Neural cell (in vitro differentiated cells): ENCODE measurements around the gene INA.

Experiments
- CTCF ChIP-seq: fragments of 450-650 bp; IDR thresholded peaks from 2 replicates; pipeline ENCODE4 v1.5.1; 2014; ENCODE audit warnings: antibody characterized with exemption, mild to moderate bottlenecking, moderate library complexity; ENCODE audit not compliant: poor library complexity, severe bottlenecking
- POLR2AphosphoS5 ChIP-seq: IDR thresholded peaks from 2 replicates; pipeline ENCODE4 v1.6.1; 2012
- RAD21 ChIP-seq: fragments of 450-650 bp; conservative IDR thresholded peaks from 2 replicates; pipeline ENCODE4 v1.6.1; 2014; ENCODE audit warnings: antibody characterized with exemption, mild to moderate bottlenecking, moderate library complexity
- REST ChIP-seq: IDR thresholded peaks from 2 replicates; pipeline ENCODE4 v1.6.1; 2012; ENCODE audit warnings: borderline replicate concordance
- TAF1 ChIP-seq: IDR thresholded peaks from 2 replicates; pipeline ENCODE4 v1.6.1; 2012; ENCODE audit warnings: low read depth

- peak; percentile 92 for TF ChIP-seq POLR2AphosphoS5
- TF ChIP-seq CTCF: no peak
- peak; percentile 54 for TF ChIP-seq RAD21
- peak; percentile 95 for TF ChIP-seq REST
- TF ChIP-seq TAF1: peak; percentile 96
Observed at GRCh38 chr10:103281753-103282152, 4.8 kb downstream of the INA start.
